Glomerular visceral epithelial cell (primary cell): ENCODE data around the gene CMC4.

ENCODE experiments used
- DNase-seq: peaks from one replicate; pipeline ENCODE4 v3.0.0-alpha.2; 2016; ENCODE audit errors: extremely low spot score

CMC4 gene

DNA sequence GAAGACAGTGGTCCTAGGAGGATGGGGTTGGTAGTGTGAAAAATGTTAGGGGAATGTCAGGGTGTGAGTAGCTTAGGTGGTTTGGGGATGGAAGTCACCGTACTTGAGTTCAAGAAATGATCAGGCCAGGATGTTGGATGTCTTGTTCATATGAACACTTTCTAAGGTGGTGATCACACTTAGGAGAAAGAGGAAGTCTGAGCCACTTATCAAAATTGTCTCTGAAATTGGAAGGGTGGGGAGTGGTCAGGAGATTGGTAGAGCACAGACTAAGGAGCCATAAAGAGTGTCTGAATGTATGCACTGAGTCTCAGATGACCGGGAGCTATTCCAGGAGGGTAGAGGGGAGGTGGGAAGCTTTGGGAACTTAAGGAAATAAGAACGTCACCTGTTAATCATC is 17.3 kb downstream of the CMC4 start:
- DNase-seq, result no peak

DNA sequence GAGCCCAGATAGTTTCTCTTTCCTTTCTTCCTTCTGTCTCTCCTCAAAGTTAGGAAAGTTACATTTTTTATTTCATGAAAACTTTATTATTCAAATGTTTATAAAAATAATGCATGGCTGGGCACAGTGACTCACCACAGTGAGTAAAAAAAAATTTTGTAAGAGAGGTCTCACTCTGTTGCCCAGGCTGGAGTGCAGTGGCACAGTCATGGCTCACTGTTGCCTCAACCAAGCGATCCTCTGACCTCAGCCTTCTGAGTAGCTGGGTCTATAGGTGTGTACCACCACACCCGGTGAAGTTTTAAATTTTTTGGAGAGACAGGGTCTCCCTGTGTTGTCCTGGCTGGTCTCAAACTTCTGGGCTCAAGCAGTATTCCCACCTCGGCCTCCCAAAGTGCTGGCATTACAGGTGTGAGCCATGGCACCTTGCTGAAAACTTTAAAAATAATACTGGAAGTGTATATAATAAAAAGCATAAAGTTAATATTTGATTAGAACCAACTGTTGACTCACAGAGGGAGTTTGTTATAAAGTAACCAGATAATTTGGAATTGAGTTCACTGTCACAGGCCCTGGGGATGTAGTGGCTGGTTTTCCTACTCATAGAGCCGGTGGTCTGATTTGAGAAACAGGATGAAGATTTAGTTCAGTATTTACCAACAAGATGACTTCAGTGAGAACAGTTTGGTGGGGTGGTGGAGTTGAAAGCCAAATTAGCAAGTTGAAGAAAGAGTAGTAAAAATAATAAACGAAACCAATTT is 18.0 kb downstream of the CMC4 start:
- DNase-seq, result peak; percentile 44

DNA sequence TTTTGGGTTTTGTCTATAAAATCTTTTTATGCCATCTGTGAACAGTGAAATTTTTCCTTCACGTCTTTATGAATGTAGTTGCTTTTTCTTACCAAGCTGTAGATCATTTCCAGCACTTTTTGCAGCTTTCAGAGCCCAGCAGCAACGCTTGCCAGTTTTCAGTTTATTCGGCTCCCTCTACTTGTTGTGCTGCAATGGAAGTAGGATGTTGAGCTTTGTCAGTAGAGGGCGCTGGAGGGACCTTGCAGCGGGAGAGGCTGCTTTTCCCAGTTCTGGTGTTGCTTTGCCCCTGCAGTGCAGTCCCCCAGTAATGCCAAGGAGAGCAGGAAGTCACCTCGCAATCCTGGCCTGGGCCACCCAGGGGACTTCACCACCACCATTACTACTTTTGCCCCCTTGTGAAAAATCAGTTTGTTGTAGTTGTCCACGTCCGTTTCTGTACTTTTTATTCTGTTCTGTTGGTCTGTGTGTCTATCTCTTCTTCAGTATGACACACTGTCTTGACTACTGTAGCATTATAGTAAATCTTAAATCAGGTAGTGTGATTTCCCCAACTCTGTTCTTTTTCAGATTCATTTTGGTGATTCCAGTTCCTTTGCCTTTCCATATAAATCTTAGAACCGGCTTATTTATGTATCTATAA is 21.8 kb downstream of the CMC4 start:
- peak; percentile 31 for DNase-seq

DNA sequence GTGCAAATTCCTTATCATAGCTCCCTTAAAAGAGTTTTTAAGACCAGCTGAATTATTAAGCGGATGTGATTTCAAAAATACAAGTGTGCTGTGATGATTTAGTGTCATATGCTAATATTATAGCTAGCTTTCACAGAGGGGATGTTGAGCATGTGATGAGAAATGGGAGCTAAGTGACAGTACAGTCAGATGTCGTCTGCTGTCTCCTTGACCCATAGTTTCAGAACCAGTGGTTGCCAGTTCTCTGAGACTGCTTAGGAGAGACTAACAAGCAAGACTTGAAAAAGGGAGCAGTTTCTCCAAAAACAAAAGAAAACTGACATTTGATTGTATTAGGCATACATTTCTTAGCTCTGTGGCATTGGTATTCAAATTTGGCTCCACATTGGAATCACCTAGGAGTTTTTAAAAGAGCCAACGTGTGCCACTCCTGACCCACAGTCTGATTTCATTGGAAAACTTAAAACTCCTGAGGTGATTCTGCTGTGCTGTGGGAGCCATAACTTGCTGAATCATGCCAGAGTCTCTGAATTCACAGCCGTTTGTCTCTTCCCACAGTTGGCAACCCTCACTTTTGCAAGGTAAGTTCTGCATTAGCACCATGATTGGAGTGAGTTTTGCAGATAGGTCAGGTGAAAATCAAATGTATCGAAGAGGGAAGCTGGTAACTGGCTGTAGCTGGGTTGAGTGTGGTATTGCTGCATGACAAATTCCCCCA is 24.0 kb downstream of the CMC4 start:
- DNase-seq, result no peak

DNA sequence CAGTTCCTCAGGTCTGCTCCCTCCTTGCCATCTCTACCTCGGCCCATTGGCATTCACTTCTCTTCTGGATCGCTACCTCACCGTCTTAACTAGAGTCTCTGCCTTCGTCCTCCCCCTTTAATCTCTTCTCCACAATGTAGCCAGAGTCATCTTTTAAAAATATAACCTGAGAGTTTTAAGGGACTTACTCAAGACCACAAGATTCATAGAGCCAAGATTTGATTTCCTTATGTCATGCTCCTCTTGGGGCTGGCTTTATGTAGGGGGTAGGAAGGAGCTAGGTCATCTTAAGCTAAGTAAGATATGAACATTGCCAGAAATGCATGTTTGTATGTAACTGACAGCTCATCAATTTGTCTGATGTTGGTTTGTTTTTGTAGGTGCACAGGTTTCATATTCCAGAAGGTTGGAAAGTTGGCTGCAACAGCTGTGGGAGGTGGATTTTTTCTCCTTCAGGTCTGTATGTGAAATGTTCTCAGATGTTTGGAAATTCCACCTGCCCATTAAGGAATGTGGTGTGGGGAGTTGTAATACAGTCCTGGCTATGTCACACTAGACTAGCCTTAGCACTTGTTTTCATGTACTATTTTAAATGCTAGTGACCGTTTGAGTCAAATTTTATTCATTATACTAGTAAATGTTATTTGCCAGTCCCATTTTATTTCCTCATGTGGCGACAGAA is 24.7 kb downstream of the CMC4 start:
- peak; percentile 11 for DNase-seq

DNA sequence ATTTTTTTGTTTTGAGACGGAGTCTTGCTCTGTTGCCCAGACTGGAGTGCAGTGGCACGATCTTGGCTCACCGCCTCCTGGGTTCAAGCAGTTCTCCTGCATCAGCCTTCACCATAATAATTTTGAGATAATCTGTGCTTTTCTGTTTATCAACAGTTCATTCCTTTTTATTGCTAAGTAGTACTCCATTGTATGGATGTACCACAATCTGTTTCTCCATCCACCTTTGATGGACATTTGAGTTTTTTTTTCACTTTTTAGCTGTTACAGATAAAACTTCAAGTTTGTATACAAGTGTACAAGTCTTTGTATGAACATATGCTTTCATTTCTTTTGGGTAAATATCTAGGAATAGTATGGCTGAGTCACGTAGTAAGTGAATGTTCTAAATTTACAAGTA is 35.2 kb downstream of the CMC4 start:
- no peak for DNase-seq

DNA sequence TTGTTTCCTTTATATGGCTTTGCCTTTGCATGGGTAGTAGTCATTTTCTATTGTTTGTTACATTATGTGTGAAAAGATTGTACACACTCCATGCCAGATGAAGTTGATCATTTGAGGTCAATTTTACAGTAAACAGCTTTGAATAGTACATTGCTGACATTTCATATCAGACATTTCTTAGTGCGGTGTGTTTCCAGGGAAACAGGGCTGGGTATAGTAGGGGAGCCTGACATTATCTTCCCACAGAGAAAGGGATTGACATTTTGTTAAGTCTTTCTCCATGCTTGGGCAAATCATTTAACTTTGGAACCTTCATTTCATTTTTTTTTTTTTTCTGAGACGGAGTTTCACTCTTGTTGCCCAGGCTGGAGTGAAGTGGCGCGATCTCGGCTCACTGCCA is 39.3 kb downstream of the CMC4 start:
- DNase-seq, result no peak

DNA sequence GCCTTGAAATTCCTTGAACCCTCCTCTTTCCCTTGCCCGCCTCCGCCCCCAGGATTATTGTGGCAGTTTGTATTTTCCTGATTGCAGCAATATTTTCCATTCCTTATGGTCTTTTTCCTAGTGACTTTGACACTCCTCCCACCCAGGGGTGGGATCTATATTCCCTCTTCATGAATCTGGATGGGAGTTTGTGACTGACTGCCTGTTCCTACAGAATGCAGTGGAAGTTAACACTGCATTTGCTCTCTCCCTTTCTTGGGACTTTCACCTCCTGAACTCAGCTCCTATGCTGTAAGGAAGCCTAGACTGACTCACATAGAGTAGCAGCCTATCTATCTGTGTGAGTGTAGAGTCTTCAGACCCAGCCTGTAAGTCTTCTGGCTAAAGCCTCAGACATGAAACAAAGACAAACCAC is 42.1 kb downstream of the CMC4 start:
- DNase-seq, result peak; percentile 17

DNA sequence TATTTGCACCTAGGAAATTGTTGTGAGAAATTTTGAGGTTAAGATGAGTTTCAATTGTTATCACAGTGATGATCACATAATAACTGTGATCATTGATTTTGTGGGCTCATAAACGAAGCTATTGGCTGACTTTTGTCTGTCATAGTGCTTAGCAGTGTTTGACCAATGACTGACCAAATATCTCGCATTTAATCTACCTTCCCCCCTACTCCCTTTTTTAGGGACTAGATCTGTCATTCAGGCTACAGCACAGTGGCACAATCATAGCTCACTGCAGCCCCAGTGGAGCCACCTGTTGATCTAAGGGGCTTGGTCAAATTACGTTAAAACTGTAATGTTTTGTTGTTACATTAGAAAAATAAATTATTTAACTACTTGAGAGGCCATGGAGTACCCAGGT is 42.8 kb downstream of the CMC4 start:
- DNase-seq, result no peak

DNA sequence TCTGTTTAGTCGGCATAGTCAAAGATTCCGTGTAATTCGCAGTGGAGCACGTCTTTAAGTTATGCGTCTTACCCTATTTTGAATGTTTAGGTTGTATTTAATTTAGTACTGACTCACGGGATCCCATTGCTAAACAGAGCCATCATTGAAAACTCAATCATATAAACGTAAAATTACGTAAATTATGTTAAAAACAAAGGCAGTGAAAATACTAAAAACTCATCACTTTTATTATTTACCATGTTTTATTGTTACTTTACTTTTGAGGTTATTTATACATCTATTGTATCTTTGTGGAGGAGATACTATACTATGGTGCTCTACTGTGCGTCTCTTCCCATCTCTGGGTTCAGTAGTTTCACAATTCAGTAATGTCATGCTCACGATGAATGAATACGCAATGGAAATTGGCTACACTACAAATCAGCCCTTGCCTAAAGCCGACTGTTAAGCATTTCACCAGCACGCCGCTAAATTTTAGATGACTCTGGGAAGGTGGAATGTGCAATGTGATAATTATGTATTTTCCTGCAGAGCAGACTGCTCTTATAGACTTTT is 43.3 kb downstream of the CMC4 start:
- peak; percentile 31 for DNase-seq

DNA sequence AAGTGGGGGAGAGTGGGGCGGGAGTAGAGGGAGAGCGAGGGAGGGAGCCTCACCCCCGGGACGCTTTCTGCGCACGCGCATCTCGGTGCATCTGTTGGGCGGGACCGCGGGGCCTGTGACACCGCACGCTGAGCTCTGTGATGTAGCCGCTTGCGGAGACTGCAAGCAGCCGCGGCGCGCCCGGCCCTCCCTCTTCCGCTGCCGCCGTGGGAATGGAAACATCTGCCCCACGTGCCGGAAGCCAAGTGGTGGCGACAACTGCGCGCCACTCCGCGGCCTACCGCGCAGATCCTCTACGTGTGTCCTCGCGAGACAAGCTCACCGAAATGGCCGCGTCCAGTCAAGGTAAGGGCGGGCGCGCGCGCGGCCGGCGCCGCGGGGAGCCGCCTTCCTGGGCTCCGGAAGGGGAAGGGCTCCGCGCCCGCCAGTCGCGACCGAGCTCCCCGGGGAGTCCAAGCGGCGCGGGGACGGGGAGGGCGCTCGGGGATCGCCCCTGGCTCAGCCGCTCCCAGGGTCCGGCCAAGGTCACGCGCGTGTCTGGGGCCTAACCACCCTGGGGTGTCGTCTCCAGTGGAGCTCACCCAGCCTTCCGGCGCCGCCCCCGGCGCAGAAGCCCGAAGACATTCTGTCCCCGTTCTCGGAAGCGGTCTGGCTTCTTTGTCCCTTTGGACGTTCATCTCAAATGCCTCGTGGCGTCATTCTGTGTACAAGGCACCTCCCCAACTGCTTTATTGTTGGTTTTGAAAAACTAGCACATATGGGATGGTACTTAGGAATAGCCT is 44.0 kb downstream of the CMC4 start, which contains the start of gene FUNDC2:
TSS of gene FUNDC2 (plus strand) at position 118 of the 782 bp plus-strand sequence. CDS start at position 213, 95 bp downstream.
- DNase-seq, result peak; percentile 95

DNA sequence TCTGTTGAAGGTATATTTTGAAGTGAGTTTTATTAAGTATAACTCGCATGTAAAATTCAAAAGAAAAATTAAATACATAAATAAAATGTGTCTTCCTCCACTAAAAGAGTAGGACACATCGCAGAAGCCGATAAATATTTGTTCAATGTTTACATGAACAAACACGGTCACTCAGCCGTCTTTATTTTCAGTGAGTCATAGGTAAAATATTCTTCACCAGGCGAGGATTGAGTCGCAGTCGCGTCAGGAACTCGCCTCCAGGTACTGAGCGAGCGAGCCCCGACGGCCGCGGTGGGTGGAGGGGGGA is 44.6 kb downstream of the CMC4 start:
- DNase-seq, result no peak

DNA sequence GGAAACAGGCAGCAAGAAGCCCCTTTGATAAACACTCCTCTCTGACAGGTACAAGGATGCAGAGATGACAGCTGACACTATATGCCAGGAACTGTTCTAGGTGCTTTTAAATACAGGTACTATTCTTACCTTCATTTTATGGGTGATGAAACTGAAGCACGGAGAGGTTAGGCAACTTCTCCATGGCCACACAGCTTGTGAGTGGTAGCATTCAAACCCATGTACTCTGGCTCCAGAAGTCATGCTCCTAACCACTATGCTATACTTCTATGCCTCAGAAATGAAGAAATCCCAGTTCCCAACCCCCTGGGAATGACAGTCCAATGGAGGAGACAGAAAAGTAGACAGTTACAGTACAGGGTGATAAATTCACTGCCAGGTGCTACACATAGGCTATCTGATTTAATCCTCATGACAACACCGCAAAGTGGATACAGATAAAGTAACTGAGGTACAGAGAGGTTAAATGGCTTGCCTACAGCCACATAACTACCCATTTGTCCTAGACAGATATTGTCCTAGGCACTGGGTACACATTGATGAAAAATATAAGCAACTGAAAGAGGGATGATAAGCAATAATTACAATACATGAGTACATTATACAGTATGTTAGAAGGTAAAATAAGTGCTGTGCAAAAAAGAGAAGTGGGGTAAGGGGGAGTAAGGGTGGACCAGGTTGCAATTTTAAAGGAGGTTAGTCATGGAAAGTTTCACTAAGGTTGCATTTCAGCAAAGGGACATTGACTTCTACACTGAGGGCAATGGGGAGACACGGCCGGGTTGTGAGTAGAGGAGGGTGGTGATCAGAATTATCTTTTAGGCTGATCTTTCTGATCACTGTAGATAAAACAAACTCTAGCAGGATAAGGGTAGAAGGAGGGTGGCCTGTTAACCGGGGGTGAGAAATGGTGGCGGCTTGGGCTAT is 46.8 kb downstream of the CMC4 start:
- DNase-seq, result no peak

DNA sequence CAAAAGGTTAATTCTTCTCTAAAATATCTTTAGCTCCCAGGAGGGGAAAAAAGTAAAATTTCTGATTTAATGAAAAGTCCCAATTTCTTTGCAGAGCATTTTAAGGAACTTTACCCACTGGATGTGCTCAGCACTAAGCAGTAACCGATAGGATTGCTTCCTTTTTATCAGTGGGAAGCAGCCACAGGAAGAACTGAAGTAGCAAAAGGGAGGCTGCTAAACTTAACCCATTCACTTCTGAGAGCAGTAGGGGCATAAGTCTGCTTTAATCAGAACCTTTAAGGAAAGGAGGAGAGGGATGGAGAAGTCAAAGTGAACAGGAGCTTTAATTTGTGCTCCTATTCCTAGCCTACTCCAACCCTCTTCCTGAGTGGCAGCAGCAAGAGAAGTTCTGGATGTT is 48.4 kb downstream of the CMC4 start, which contains the start of gene F8:
TSS of gene F8 (minus strand) at position 139 of the 400 bp plus-strand sequence. CDS start 171 bp downstream, outside the sequence.
- no peak for DNase-seq

DNA sequence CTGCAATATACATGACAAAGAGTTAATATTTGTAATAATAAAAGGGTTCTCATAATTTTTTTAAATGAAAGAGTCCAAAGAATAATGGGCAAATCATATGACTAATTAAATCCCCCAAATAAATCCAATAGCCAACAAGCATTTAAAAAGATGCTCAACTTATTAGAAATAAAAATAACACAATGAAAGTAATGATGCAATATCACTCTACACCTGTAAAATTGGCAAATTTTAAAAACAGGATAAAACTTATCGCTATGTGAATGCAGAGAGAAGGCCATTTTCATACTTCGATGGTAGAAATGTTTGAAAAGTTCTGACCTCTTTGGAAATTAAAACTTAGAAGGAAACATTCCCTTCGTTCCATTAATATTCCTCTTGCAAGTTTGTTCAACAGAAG is 50.3 kb downstream of the CMC4 start:
- no peak for DNase-seq
